ENCODE data around the gene CDON. TPM values are rescaled to one million over a fixed set of nuclear protein-coding genes. Genes with fewer than 3 reads are reported as not detected.

Gene CDON
- total RNA-seq, 6 experiments from 2014 or later: 1.3 to 2.0 (median 1.9) TPM

- Mint-ChIP-seq H3K27me3 (ENCODE audit: insufficient read depth) (peaks cover 13% of the 10 kb centered on the region), H3K27ac (no peak overlapping the region), H3K36me3 (ENCODE audit: low read depth) (no peaks in the 10 kb centered on the region), H3K9me3 (no peaks in the 10 kb centered on the region), H3K4me1 (ENCODE audit: low read depth) (no peaks in the 10 kb centered on the region), H3K4me3 (no peak overlapping the region)
- TF ChIP-seq, protein P1, sequence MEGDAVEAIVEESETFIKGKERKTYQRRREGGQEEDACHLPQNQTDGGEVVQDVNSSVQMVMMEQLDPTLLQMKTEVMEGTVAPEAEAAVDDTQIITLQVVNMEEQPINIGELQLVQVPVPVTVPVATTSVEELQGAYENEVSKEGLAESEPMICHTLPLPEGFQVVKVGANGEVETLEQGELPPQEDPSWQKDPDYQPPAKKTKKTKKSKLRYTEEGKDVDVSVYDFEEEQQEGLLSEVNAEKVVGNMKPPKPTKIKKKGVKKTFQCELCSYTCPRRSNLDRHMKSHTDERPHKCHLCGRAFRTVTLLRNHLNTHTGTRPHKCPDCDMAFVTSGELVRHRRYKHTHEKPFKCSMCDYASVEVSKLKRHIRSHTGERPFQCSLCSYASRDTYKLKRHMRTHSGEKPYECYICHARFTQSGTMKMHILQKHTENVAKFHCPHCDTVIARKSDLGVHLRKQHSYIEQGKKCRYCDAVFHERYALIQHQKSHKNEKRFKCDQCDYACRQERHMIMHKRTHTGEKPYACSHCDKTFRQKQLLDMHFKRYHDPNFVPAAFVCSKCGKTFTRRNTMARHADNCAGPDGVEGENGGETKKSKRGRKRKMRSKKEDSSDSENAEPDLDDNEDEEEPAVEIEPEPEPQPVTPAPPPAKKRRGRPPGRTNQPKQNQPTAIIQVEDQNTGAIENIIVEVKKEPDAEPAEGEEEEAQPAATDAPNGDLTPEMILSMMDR (IDR thresholded peaks at IDR 0.05): no peak
- DNase-seq: no peak
Measured at GRCh38 chr11:126088999-126089398, 26.3 kb upstream of the CDON start.

DNA sequence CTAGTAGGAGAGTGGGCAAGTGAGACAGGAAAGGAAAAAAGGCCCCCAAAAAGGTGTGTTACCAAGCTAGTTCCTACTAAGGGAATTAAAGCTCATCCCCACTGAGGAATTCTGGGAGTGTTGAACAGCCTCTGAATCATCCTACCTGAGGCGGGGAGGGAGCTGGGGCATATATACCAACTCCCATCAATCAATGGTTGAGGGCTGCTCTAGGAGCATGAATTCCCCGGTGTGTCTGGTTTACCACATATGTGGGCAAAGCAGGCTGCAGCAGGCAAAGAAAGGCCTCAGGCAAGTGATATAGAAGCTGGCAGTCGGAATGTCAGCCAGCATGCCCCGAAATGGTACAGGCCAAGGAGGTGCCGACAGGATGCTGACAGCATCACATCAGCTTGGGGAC, 23.6 kb upstream of the CDON start:
- no peak for DNase-seq
- Mint-ChIP-seq H3K36me3 (ENCODE audit: low read depth) (no peaks in the 10 kb centered on the region), H3K9me3 (no peaks in the 10 kb centered on the region), H3K4me1 (ENCODE audit: low read depth) (no peaks in the 10 kb centered on the region), H3K27ac (no peak overlapping the region), H3K4me3 (no peak overlapping the region), H3K27me3 (ENCODE audit: insufficient read depth) (peaks cover 15% of the 10 kb centered on the region)
- TF ChIP-seq, protein P1 (IDR thresholded peaks at IDR 0.05): no peak

- Mint-ChIP-seq H3K27ac (no peak overlapping the region), H3K4me1 (ENCODE audit: low read depth) (no peaks in the 10 kb centered on the region), H3K27me3 (ENCODE audit: insufficient read depth) (peaks cover 13% of the 10 kb centered on the region), H3K36me3 (ENCODE audit: low read depth) (no peaks in the 10 kb centered on the region), H3K4me3 (no peak overlapping the region), H3K9me3 (no peaks in the 10 kb centered on the region)
- TF ChIP-seq, protein P1 (IDR thresholded peaks at IDR 0.05): no peak
- no peak for DNase-seq
Measured at GRCh38 chr11:126084608-126084912, 21.9 kb upstream of the CDON start.

- Mint-ChIP-seq H3K36me3 (ENCODE audit: low read depth) (no peaks in the 10 kb centered on the region), H3K27me3 (ENCODE audit: insufficient read depth) (peaks cover 13% of the 10 kb centered on the region), H3K4me1 (ENCODE audit: low read depth) (no peaks in the 10 kb centered on the region), H3K4me3 (no peak overlapping the region), H3K27ac (no peak overlapping the region), H3K9me3 (no peaks in the 10 kb centered on the region)
- no peak for DNase-seq
- TF ChIP-seq, protein P1 (IDR thresholded peaks at IDR 0.05): no peak
Measured at GRCh38 chr11:126083829-126084607, 21.4 kb upstream of the CDON start.

DNA sequence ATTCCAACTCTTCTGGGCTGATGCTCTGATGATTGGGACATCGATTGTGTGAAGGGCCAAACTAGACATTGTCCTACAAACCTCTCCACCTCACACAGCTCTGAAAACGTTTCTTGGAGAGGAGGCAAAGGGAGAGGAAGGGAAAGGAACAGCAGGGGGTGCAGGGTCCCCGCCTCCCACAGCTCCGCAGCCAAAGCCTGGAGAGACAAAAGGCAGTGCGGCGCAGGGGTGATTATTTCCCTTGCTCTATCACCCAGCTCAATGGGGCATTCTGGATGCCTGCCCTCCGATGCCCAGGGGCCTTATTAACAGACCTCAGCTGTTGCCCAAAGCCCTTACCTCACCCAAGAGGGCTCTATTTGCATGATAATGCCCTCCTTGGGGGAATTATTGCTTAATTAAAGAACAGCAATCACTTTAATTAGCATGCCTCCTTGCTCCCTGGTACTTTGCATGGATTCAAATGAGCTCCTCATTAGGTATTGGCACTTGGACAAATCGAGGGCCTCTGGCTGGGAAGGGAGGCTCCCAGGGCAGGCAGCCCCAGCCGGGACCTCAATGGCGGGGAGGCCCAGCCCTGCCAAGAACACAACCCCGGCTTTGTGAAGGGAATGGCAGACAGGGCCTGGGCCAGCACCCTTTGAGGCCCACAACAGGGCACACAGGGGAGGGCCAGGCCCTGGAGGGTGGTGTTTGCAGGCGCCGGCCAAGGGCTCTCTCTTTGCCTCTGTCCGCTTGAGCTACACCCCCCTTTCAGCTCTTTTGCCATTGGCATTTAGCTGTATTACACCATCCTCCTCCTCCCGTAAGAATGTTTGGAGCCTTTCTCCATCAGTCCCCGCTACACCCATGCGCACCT, 19.8 kb upstream of the CDON start:
- Mint-ChIP-seq H3K4me3 (no peak overlapping the region), H3K27ac (no peak overlapping the region), H3K27me3 (ENCODE audit: insufficient read depth) (peaks cover 23% of the 10 kb centered on the region), H3K9me3 (no peaks in the 10 kb centered on the region), H3K36me3 (ENCODE audit: low read depth) (no peaks in the 10 kb centered on the region), H3K4me1 (ENCODE audit: low read depth) (no peaks in the 10 kb centered on the region)
- TF ChIP-seq, protein P1 (IDR thresholded peaks at IDR 0.05): no peak
- DNase-seq: no peak

All from HFFc6 (cell line).